ENCODE results near the gene CBX7.

DNA sequence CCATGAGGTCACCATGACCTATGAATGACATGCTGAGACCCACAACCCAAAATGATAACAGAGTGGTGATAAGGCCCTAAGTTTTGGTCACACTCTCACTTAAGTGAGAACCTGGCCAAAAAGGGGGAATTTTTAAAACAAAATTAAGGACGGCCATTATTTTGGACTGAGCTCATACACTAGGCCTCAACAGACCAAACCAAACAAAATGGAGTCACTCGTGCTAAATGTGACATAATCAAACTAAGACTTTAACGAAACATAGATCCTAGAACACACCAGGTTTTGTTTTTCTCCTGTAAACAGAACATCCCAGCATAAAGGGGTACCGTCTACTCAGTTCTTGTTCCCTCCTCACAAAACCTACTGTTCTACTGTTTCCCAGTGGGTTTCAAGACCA is 44.0 kb downstream of the CBX7 start:
- TF ChIP-seq, protein P1, sequence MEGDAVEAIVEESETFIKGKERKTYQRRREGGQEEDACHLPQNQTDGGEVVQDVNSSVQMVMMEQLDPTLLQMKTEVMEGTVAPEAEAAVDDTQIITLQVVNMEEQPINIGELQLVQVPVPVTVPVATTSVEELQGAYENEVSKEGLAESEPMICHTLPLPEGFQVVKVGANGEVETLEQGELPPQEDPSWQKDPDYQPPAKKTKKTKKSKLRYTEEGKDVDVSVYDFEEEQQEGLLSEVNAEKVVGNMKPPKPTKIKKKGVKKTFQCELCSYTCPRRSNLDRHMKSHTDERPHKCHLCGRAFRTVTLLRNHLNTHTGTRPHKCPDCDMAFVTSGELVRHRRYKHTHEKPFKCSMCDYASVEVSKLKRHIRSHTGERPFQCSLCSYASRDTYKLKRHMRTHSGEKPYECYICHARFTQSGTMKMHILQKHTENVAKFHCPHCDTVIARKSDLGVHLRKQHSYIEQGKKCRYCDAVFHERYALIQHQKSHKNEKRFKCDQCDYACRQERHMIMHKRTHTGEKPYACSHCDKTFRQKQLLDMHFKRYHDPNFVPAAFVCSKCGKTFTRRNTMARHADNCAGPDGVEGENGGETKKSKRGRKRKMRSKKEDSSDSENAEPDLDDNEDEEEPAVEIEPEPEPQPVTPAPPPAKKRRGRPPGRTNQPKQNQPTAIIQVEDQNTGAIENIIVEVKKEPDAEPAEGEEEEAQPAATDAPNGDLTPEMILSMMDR (IDR thresholded peaks at IDR 0.05) = no peak
- no peak for TF ChIP-seq POLR2A (IDR thresholded peaks at IDR 0.05)

Measured in Peyer's patch (tissue), 4 donors.